Right ventricle myocardium superior (tissue), 1 donor: ENCODE measurements around the gene NR6A1. TPM values are rescaled to one million over a fixed set of nuclear protein-coding genes. Genes with fewer than 3 reads are reported as not detected.

Experiments used
- ATAC-seq: fragments of 200-7000 bp; cut with Tn5 transposase; one replicate; pipeline ENCODE4 v1.9.1; 2020; ENCODE audit warnings: mild to moderate bottlenecking; ENCODE audit not compliant: poor library complexity
- DNase-seq: peaks from one replicate; pipeline ENCODE4 v3.0.0-alpha.2; 2020
- intact Hi-C: fragments of 100-400 bp; cut with DNase I; formaldehyde crosslinking; loops from one replicate; pipeline ENCODE4 v1.11.2; 2022
- microRNA-seq: library from miRNA; unstranded; fragments of <30 nt; microRNA quantifications from one replicate; pipeline ENCODE4 v1.2.0, GENCODE V29; 2020
- total RNA-seq: library from RNA; stranded (reverse); fragmentation: NEBNext Ultra II Directional; extraction: Animal tissue kit (Norgen Biotek cat#: 25700); gene quantifications from one replicate; pipeline ENCODE4 v1.2.1, GENCODE V29; 2021
- donor health status: DM: no; HTN: yes; CAD: no; lungs with severe emphysema.

The NR6A1 gene
- total RNA-seq, 1 donor from 2014 or later, result 1.4 TPM

DNA sequence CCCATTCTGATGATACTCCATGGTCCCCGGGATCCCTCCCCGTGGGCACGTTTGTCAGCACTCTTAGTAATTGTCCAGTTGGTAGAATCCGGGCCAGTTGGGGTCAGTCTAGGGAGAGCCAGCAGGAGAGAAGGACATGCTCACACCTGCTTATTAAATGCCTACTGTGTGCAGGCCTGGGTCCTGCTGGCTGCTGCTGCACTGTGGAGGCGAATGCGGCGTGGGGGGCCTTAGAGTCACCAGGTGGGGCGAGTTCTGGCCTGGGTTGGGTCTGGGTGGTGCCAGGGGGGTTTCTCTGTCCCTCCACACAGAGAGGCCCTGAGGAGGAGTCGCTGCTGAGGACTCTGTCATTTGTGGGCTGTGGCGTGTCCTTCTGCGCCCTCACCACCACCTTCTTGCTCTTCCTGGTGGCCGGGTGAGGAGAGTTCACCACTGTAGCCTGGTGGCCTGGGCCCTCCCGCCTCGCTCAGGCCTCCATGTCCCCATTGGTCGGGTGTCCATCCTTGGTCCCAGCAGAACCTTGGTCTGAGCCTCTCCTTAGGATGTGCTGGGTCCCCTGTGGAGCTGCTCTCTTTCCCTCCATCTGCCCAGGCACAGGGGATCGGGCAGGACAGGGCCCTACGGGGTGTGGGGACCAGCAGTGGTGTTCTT, 303.6 kb downstream of the NR6A1 start:
- intact Hi-C loops, result no loop called here
- DNase-seq (peak; percentile 29), ATAC-seq (no peak)

Small RNAs within 50 kb of the gene (microRNA-seq; reads per million reads assigned to microRNA genes)
- gene MIR181A2 (316 reads per million, percentile 70 among the genes with 10 or more reads in this experiment), gene MIR181B2 (182 reads per million, percentile 61 among the genes with 10 or more reads in this experiment)

Other genes starting within 250 kb of the NR6A1 start
- gene OLFML2A, start 5.8 kb upstream of the NR6A1 start, total RNA-seq, result 27.5 TPM
- not detected for gene WDR38, start 82.1 kb upstream of the NR6A1 start, total RNA-seq
- 621 TPM for gene RPL35, start 90.6 kb upstream of the NR6A1 start, total RNA-seq
- gene ARPC5L, start 90.8 kb upstream of the NR6A1 start, total RNA-seq, result 37.8 TPM
- gene GOLGA1, start 169.8 kb upstream of the NR6A1 start, total RNA-seq, result 16.1 TPM